ENCODE measurements around the gene GRIP2.

GRIP2 gene
- 0.27 to 0.72 (median 0.33) reads per million in 4 experiments for total RNA-seq

DNA sequence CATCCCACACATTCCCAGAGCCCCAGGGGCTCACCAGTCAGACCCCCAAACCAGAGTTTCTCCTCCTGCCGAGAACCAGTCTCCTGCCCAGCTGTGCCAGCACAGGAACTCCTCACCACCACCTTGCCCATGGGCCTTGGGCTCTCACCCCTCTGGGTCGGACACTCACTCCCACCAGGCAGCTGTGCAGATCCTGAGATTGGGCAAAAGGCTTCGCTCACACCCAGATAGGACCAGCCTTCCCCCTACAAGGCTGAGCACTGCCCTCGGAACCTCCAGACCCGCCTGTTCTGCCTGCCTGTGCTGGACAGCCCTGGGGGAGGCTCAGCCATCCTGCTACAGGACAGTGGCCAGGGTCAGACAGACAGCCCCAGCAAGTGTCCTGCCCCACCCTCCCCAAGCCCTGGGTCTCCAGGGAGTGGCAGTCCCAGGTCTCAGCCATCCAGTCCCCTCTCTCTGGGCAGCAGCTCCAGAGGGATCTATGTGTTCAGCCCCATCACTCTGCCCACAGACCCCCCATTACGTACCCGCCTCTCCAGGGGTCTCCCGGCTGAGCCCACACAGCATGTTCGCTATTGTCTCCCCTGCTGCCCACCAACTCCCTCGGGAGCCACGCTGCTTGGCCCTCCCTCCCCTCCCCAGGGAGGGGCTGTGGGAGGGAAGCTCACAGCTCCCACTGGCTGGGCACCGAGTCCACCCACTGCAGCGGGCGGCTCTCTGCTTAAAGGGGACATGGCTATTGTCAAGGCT lies at the start of gene GRIP2:
GRIP2 (minus strand) TSS at position 601 of the 750 bp plus-strand sequence; CDS start at position 567, 34 bp downstream.
- DNase-seq: no peak

DNA sequence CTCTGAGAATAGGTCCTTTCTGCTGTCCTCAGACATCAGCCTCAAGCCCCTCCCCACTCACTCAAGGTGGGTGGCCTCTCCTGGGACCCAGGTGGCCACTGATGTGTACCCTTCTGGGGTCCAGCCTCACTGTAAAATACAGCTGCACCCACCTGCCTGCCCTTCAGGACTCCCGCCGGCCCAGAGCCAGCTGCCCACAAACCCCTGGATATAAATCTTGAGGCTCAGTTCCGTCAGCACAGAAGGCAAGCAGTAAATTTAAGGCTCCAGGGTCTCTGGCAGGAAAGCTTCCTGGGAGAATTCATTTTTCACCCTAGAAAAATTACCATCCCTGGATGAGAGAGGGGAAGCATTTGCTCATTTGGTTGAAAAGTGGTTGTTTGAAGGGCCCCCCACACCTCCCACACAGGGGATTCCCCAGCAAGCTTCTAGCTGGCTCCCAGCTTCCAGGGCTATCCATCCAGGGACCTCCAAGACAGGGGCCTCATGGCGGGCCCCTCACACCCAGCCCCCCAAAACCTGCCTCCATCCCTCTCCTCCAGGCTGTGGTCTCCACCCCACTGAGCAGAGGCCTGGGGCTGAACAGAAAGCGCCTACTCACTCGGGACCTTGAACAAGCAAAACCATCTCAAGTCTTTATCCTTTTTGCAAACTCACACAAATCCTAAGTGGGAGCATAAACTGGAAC lies 48.4 kb upstream of the GRIP2 start:
- DNase-seq: no peak

DNA sequence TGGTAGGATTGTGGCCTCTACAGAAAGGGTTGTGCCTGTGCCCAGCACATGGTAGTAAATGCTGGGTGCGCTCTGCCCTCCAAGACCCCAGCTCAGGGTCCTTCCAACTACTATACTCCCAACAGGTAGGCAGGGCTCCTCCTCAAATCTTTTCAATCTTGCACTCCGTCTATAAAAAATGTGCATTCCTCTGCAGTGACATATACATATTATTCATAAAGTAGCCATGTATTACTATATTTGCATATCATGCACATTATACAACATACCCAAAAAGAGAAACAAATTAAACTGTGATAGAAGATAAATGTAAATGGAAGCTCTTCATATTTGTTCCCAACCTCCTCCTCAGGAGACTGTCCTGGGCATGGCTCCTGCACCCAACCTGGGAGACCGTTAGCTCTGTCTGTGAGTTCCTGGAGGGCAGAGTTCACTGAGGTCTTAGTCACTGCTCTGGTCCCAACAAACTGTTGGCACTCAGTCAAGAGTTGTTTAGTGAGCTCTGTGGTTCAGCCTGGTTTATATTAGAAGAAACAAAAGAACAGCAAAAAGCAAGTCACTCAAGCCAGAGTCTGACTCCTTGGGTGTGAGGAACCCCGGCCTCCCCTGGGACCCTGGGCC lies 47.7 kb upstream of the GRIP2 start:
- DNase-seq: no peak

DNA sequence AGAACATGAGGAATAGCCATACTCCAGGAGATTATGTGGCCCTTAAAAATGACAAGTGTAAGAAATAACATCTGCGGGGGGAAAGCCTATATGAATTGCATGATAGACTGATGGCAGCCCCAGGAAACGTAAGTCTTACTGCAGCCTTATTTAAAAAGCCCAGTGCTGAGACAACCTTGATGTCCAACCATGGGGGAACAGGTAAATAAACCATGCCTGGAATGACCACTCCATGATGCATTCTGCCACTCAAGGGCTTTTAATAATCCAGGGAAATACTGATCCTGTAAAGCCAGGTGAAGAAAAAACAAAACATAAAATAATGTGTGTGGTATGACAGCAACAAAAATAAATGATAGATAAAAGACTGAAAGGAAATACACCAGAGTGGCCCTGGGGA lies 46.5 kb upstream of the GRIP2 start:
- DNase-seq: no peak

DNA sequence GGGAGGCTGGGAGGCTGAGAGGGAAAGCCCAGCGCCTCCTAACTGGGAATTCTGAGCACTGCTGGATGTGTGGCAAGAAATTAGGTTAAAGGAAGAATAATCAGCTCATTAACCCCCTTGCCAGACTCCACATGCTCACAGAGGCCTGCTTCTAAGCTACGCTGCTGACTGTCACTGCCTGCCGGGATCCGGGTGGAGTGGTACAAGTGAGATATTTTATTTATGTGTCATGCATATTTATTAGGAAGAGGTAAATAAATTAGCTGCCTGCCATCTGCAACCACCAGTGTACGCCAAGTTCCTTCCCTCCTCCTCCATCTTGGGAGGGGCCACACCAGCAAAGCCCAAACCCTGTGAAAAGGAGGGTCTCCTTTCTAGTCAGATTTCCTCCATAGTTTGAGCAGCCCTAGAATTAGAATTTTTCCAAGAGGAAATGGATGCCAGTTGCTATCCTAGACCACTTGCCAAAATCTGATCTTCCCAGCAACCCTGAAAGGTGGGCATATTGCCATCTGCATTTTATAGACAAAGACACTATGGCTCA lies 43.5 kb upstream of the GRIP2 start:
- no peak for DNase-seq

DNA sequence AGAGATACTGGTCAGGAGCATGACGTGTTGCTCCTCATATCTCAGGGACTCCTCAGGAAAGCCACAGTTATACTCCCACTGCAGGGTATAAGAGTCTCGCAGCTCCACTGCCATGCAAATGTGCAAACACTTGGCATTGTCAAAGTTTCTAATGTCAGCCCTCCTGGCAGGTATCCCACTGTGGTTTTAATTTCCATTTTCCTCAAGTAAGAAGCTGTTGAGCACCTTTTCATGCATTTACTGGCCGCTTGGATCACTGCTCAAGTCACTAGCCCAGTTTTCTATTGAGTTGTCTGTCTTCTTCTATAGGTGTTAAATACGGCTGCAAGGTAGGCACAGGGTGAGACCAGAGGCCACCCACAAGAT lies 41.9 kb upstream of the GRIP2 start:
- no peak for DNase-seq

DNA sequence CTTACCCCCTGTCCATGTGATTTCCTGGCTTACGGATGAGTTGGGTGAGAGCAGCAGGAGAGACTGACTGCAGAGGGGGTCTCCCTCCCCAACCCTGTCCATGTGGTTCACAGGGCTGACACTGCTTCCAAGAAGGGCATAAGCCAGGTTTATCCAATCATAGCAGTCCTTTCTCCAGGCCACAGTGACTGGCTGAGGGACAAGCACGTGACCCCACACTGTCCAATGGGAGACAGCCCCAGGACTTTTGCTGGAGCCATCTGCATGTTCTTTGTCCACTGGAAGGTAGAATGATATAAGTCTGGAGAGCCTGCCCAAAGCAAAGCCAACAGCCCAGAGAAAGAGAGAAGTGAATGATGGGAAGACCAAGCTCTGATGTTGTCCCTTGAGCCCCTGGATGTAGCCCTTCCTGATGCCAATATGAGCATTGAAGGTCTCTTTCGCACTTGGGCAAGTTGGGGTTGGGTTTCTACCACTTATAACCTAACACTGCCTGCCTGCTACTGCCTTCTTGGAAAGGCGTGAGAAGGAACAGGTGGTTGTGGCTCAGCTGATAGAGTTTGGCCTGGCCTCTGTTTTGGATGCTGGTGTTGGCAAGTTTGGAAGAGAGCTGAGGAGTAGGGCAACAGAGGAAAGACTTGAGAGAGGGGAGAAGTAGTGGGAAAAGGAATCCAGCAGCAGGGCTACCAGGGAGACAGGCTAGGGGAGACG lies 41.3 kb upstream of the GRIP2 start:
- DNase-seq: no peak

DNA sequence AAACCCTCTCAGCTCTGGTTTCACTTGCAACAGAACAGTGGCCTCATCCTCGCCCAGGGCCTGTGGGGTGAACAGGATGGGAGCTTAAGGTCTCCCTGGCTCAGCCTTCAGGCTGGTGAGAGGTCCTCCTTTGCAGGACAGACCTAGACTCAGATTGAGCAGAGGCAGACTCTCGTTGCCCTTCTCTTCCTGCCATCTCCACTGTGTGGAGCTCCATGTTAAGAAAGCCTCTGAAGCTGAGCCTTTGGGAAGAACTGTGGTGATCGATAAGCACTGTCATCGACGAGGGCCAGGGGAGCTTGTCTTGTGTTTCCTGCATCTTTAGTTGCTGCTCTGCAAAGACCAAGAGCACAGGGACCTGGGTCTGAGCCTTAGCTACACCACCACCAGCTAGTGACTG lies 37.8 kb upstream of the GRIP2 start:
- DNase-seq: no peak

DNA sequence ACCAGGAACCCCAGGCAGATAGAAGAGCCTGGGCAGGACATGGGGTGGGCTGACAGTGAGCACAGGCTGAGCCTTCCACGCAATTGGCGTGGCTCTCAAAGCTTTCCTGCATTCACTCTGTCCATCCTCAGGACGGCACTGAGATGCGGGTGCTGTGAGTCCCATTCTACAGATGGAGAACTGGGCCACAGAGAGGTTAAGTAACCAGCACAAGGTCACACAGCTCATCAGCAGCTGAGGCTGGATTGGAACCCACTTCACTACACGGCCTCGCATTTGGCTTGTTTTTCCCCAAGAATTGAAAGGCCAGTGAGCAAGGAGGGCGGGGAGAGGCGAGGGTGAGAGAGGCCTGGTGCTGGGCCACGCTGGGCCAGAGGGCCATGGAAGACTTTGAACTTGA lies 36.0 kb upstream of the GRIP2 start:
- DNase-seq: no peak

DNA sequence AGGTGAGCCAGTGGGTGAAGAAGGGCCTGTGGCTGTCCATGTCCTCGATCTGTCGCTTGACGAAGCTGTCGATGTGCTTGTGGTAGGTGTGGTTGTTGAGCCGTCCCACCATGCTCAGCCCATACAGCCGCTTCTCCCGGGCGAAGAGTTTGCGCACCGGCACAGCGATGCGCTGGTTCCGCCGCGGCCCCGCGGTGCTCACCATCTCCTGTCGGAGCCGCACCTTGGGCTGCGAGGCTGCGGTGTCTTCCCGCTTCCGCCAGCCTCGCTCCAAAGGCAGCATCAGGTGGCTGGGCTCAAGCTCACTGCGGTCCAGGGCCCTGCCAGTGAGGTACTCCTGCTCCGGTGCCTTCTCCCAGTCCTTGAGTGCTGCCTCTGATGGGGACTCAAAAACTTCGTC lies 34.0 kb upstream of the GRIP2 start:
- DNase-seq: no peak

DNA sequence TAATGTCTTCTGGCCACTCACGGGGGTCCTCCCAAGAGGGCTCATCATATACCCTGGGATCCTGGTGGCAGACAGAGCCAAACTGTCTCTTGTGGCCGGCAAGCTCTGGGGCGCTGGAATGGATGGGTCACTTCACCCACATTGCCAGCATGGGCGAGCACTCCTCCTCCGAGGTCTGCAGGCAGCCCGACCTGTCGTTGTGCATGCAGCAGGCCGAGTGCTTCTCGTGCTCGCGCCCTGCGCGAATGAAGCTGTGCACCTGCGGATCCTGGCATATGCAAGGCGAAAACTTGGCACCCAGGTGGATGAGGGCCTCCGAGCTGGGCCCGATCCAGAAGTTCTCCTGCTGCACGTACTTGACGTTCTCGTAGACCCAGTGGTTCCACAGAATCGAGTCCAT lies 33.6 kb upstream of the GRIP2 start:
- DNase-seq: no peak

DNA sequence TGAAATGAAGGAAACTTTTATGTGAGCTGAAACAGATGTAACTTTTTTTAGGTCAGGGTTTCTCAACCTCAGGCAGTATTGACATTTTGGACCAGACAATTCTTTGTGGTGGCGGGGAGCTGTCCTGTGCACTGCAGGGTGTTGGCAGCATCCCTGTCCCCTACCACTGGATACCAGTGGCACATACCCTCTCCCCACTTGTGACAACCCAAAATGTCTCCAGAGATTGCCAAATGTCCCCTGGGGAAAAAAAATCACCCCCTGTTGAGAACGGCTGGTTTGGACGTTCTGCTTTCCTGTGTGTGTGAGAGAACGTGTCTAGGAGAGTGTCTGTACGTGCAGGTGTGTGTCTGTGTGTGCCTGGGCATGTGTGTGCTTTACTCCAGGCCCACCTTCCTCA lies 30.7 kb upstream of the GRIP2 start:
- DNase-seq: no peak

DNA sequence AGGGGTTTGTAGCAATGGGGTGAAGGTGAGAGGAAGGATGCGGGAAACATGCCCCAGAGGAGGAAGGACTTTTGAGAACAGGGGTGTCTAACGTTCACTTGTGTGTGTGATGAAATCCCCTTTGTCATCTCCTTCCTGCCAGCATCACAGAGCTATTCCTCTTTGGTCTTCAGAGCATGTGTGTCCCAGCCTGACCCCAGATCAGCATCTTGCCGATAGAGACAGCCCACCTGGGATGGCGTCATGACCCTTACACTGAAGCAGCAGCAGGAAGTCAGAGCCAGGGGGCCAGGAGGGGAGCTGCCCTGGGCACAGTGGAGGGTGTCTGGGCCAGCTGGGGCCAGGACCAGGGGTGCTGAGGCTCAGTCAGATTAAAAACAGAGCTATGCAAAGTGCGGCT lies 29.9 kb upstream of the GRIP2 start:
- DNase-seq: no peak

DNA sequence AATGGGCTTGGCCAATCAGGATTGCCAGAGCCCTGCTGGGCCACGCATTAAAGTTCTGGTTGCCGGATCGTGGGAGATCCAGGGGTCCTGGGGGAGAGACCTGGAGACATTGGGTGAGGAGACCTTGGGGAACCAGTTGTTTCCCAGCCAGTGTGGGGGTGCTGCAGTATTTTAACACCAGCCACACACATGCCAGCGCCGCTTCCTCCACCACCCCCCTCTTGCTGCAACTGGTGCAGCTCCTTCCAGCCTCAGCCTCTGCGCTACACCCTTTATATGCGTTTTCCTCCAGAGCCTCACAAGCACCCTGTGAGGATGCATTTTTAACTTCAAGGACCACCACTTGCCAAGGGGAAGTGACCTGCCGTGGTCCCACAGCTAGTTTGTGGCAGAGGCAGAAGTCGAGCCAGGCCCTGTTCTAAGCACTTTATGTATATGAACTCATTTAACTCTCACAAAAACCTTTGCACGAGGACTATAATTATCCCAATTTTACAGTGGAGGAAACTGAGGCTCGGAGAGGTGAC lies 29.4 kb upstream of the GRIP2 start:
- DNase-seq: no peak

DNA sequence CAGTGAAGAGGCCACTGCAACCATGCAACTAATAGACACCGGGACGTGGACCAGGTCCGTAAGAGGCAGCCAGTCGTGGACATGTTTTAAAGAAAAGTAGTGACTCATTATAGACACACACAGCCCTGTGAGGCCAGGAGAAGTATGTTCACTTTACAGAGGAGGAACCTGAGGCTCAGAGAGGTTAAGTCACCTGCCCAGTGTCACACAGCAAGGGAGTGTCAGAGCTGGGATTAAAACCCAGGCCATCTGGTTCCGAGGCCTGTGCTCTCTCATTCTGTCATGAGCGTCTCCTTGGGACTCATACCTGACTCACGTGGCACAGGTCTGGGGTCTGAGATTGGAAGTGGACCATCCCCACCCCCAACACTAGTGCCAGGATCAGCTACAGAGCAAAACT lies 28.1 kb upstream of the GRIP2 start:
- no peak for DNase-seq

DNA sequence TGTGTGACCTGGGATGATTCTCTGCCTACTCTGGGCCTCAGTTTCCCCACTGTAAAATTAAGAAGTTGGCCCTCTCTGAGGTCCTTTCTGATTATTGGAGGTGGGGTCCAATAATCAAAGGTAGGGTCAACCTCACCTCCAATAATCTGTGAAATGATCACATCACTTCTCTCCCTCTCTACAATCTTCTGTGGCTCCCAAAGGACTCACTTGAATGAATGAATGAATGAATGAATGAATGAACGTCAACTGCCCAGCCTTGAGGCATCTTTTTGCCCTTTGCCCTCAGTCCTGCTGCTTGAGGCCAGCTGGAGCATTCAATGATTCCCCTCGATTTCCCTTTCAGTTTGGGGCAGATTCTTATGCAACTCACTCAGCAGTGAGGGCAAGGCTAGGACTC lies 26.7 kb upstream of the GRIP2 start:
- no peak for DNase-seq

DNA sequence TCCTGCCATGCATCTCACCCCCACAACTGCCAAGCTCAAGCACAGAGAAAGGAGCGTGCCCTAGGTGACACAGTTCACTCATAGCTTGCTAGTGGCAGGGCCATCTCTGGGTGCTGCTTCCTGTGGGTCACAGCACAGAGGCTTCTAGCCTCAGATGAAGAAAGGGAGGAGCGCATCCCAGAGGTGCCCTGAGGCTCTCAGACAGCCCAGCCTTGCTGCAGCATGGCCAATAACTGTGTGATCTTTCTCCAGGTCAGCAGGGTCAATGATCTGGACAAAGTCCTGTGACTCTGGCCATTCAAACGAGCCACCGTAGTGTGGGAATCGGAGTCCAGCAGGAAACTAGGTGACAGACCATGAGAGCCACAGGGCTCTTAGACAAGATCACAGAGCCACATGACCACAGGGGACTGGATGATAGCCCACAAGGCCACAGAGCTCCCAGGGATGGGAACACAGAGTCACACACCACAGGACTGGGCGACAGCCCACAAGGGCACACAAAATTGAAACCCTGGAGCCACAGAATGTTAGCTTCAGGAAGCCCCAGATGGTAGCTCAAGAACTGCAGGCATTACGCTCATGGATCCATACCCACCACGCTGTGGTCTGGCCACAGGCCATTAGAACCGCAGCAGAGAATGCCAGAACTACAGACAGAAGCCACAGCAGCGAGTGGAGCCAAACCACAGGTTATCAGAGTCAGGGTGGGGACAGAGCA lies 25.9 kb upstream of the GRIP2 start:
- DNase-seq: no peak

DNA sequence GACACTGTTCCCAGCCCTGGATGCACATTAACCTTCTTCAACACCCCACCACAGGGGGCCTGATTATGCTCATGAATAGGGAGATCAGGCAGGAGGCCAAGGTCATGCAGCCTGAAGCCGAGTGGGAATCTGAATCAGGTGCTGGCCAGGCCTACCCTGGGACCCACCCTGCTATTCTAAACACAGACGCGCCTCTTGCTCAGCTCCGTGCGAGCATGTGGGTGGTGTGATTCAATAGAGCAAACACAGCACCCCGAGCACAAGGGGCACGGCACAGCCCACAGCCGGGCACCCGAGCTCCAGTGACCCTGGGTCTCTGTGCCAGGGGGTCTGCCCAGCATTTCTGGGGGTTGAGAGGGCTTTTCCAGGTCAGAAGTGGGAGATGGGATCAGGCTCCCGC lies 24.6 kb upstream of the GRIP2 start:
- no peak for DNase-seq

DNA sequence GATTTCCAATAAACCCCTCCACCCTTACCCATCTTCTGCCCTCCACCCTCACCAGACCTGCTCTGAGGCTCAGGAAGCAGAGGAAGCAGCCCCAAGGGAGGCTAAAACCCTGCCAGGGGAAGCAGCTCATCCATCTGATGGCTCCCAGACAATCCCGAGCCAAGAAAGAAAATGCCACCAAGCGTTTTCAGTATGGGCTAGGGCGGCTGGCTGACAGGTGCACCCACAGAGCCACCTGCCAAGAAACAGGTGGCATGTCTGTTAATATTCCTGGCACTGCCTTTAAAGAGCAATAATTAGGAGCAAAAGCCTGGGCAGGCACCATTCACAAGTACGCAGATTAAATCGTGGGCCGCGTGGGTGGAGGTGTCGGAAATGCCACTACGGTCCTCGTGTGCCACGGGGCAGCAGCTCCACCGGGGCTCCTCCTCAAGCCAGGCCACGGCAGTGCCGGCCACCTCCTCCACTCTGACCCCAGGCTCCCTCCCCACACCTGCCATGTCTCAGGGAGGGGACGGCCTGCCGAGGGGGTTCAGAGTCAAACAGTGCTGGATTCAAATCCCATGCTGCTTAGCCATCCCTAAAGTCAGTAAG lies 23.9 kb upstream of the GRIP2 start:
- no peak for DNase-seq

DNA sequence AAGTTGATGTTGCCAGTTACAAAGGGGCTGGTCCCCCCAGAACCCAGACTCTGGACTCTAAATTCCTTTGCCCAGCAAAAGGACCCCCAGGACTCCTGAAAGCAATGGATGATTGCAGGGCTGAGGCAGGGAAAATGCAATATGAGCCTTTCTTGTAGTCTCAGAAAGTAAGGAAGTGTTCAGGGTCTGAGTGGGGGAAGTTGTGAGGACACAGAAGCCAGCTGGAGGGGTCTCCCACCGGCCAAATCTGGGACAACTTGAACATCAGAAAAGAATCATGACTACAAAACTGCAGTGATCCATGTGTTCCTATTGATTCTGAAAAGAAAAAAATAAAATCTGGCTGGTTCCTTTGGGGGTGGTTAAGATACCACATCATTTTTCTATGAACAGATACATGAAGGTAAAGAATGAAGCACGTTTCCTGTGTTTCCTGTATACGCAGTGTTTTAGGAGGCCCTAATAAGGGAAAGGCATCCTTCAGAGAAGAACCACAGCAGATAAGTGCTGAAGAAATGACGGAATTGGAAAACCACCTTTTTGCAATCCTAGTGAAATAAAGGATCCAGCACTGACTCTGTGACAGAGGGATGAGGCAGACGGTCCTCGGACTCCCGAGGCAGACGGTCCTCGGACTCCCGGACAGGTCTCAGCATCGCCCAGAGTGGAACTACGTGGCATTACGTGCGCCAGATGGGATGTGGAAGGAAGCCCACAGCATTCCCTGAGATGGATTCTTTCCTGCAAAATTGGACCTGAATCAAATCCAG lies 22.2 kb upstream of the GRIP2 start:
- no peak for DNase-seq
